Activated naive CD8-positive, alpha-beta T cell treated with anti-CD3 and anti-CD28 coated beads, Interleukin-2, amount 50 U/mL, for 24 hours (primary cell): Measurements from ENCODE around the gene TRIOBP.
"Not testable (repeated sequence)": the region's sequence is repeated elsewhere in the genome, so short reads cannot be mapped to it uniquely, and the experiment has no call there.

ENCODE experiments used
- ATAC-seq: fragments of 150-1000 bp; cut with Tn5 transposase; one replicate; pipeline ENCODE4 v1.10.0; 2021
- DNase-seq: peaks from one replicate; pipeline ENCODE4 v3.0.0; 2021
- H3K27ac Mint-ChIP-seq: one replicate; pipeline ENCODE4 v1.8.0; 2021; ENCODE audit warnings: mild to moderate bottlenecking, mixed read lengths
- H3K27me3 Mint-ChIP-seq: one replicate; pipeline ENCODE4 v1.8.0; 2021; ENCODE audit warnings: mixed read lengths
- H3K36me3 Mint-ChIP-seq: one replicate; pipeline ENCODE4 v1.8.0; 2021; ENCODE audit warnings: low read depth, mixed read lengths
- H3K4me1 Mint-ChIP-seq: one replicate; pipeline ENCODE4 v1.8.0; 2021; ENCODE audit warnings: mixed read lengths
- H3K4me3 Mint-ChIP-seq: one replicate; pipeline ENCODE4 v1.8.0; 2021; ENCODE audit warnings: mild to moderate bottlenecking, moderate library complexity, mixed read lengths
- H3K9me3 Mint-ChIP-seq: one replicate; pipeline ENCODE4 v1.8.0; 2021; ENCODE audit warnings: mixed read lengths

The TRIOBP gene

DNA sequence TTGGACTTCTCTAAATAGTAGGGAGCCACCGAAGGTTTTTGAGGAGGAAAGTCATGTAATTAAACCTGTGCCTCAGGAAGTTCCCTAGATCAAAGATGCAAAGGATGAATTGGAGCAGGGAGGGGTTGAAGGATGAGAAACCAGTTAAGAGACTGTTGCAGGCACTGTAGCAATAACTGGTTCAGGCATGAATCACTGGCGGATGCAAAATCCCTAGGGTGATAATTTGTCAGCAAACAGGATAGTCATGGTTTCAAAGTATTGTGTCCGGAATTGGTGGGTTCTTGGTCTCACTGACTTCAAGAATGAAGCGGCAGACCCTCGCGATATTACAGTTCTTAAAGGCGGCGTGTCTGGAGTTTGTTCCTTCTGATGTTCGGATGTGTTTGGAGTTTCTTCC, 19.9 kb downstream of the TRIOBP start:
- H3K4me3 Mint-ChIP-seq: no peak overlapping the region

GRCh38 chr22:37717235-37717634, 20.4 kb downstream of the TRIOBP start:
- H3K9me3 Mint-ChIP-seq, DNase-seq, H3K4me3 Mint-ChIP-seq, ATAC-seq, H3K27me3 Mint-ChIP-seq, H3K4me1 Mint-ChIP-seq, H3K27ac Mint-ChIP-seq, H3K36me3 Mint-ChIP-seq: not testable (repeated sequence)

More for the DNA sequence above, 19.9 kb downstream of the TRIOBP start:
- Mint-ChIP-seq H3K4me1 (no peaks in the 10 kb centered on the region), H3K9me3 (no peaks in the 10 kb centered on the region), H3K27ac (no peak overlapping the region), H3K27me3 (no peaks in the 10 kb centered on the region), H3K36me3 (no peaks in the 10 kb centered on the region)
- ATAC-seq (no peak), DNase-seq (no peak)

- DNase-seq, H3K27ac Mint-ChIP-seq, H3K36me3 Mint-ChIP-seq, H3K27me3 Mint-ChIP-seq, H3K9me3 Mint-ChIP-seq, ATAC-seq, H3K4me3 Mint-ChIP-seq, H3K4me1 Mint-ChIP-seq: not testable (repeated sequence)
These were observed 21.0 kb downstream of the TRIOBP start for GRCh38 chr22:37717746-37718305.

- ATAC-seq: no peak
- DNase-seq: no peak
- Mint-ChIP-seq H3K4me3 (no peak overlapping the region), H3K27ac (no peak overlapping the region), H3K36me3 (peaks cover 3% of the 10 kb centered on the region), H3K9me3 (no peaks in the 10 kb centered on the region), H3K27me3 (no peaks in the 10 kb centered on the region), H3K4me1 (no peaks in the 10 kb centered on the region)
These were observed 28.8 kb downstream of the TRIOBP start for GRCh38 chr22:37725551-37726240.

DNA sequence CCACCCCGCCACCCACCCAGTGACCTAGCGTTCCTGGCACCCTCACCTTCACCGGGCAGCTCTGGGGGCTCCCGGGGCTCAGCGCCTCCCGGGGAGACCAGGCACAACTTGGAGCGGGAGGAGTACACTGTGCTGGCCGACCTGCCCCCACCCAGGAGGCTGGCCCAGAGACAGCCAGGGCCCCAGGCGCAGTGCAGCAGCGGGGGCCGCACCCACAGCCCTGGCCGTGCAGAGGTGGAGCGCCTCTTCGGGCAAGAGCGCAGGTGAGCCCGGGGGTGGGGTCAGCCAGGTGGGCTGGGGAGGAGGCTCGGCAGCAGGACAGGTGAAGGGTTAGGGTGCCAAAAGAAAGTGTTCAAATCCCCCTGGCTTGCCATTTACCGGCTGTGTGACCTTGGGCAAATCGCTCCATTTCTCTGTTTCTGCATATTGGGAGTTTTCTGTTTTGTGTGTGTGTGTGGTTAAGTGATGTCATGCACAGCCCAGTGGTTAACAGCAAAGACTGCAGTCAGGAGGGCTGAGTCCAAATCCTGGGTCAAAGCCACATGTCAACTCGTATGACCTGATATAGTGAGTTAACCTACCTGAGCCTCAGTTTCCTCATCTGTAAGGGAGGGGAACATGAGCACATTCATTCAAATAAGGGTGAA, 29.5 kb downstream of the TRIOBP start:
- Mint-ChIP-seq H3K4me3 (no peak overlapping the region), H3K9me3 (no peaks in the 10 kb centered on the region), H3K4me1 (no peaks in the 10 kb centered on the region), H3K27ac (no peak overlapping the region), H3K36me3 (peaks cover 3% of the 10 kb centered on the region), H3K27me3 (no peaks in the 10 kb centered on the region)
- DNase-seq (no peak), ATAC-seq (peak; percentile 28)

- Mint-ChIP-seq H3K36me3 (peaks cover under 1% of the 10 kb centered on the region), H3K4me1 (no peaks in the 10 kb centered on the region), H3K9me3 (no peaks in the 10 kb centered on the region), H3K27me3 (no peaks in the 10 kb centered on the region), H3K4me3 (no peak overlapping the region), H3K27ac (no peak overlapping the region)
- DNase-seq (no peak), ATAC-seq (no peak)
These were observed 31.8 kb downstream of the TRIOBP start for GRCh38 chr22:37728620-37729019.

- DNase-seq: no peak
- no peaks in the 10 kb centered on the region for H3K36me3 Mint-ChIP-seq
- no peaks in the 10 kb centered on the region for H3K9me3 Mint-ChIP-seq
- H3K27me3 Mint-ChIP-seq: no peaks in the 10 kb centered on the region
- no peaks in the 10 kb centered on the region for H3K4me1 Mint-ChIP-seq
- H3K4me3 Mint-ChIP-seq: no peak overlapping the region
- no peak for ATAC-seq
- H3K27ac Mint-ChIP-seq: no peak overlapping the region
These were observed 35.1 kb downstream of the TRIOBP start for GRCh38 chr22:37731804-37732471.

DNA sequence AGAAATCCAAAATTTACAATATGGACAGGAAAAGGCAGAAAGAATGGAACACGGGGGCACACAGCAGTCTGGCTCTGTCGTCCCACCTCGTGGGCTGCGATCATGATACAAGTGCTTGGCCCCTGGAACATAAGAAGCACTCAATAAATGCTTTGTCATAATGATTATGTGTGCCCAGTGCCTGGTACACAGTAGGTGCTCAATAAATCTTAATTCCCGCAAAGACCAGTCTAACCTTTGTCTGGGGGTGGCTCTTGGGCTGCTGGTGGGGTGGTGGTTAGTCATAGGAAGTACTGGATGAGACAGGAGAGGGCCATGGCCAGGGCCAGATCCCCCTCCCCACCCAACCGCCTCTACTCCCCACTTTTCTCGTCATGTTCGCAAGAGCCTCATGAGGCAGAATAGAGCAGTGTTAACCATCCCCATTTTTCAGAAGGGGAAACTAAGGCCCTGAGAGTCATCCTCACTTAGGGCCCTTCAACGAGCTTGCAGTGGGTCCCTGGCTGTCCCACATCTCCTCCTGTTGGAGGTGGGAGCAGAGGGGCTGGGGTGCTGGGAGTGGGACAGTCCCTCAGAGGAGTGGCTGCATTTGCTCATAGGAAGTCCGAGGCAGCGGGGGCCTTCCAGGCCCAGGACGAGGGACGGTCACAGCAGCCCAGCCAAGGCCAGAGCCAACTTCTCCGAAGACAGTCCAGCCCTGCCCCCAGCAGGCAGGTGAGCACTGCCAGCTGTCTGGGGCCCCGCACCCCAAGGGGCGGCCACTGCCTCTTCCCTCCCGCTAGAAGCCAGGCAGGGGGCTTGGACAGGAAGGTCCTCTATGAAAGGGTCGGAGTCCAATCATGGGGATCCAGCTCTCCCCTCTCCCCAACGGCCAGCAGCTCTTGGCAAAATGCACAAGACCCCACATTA, 36.1 kb downstream of the TRIOBP start:
- no peak for DNase-seq
- Mint-ChIP-seq H3K27ac (no peak overlapping the region), H3K4me3 (no peak overlapping the region), H3K27me3 (no peaks in the 10 kb centered on the region), H3K4me1 (no peaks in the 10 kb centered on the region), H3K36me3 (no peaks in the 10 kb centered on the region), H3K9me3 (no peaks in the 10 kb centered on the region)
- no peak for ATAC-seq

DNA sequence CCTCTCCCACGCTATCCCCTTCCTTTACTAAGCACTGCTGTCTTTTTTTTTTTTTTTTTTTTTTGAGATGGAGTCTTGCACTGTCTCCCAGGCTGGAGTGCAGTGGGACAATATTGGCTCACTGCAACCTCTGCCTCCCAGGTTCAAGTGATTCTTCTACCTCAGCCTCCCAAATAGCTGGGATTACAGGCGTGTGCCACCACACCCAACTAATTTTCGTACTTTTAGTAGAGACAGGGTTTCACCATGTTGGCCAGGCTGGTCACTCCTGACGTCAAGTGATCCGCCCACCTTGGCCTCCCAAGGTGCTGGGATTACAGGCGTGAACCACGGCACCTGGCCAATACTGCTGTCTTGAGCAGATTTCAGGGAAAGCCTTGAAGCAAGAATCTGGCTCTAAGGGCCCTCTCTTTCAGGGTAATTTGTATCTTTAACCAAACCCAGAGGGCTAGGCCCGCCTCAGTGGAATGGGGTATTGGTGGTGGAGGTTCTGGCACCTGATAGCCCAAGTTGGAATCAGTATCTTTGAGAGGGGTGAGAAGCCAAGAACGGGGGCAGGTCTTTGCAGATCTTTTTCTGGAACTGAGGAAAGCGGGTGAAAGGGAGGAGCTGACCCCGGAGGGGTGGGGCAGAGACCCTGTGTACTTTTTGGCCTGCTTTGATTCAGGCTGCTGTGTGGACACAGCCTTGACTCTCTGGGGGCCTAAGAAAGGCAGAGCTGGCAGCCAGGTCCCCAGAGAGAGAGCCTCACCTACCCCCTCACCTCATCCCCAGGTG, 37.0 kb downstream of the TRIOBP start:
- DNase-seq (no peak), ATAC-seq (no peak)
- Mint-ChIP-seq H3K4me3 (no peak overlapping the region), H3K4me1 (no peaks in the 10 kb centered on the region), H3K36me3 (no peaks in the 10 kb centered on the region), H3K27ac (no peak overlapping the region), H3K27me3 (peaks cover 4% of the 10 kb centered on the region), H3K9me3 (no peaks in the 10 kb centered on the region)

GRCh38 chr22:37734402-37734700, 37.5 kb downstream of the TRIOBP start:
- H3K27ac Mint-ChIP-seq: no peak overlapping the region

GRCh38 chr22:37734964-37735451, 38.2 kb downstream of the TRIOBP start:
- no peaks in the 10 kb centered on the region for H3K36me3 Mint-ChIP-seq
- peaks cover 3% of the 10 kb centered on the region for H3K4me1 Mint-ChIP-seq
- no peak overlapping the region for H3K27ac Mint-ChIP-seq
- ATAC-seq (no peak), DNase-seq (no peak)
- no peaks in the 10 kb centered on the region for H3K9me3 Mint-ChIP-seq
- H3K27me3 Mint-ChIP-seq: peaks cover 4% of the 10 kb centered on the region
- H3K4me3 Mint-ChIP-seq: no peak overlapping the region

More at GRCh38 chr22:37734402-37734700, 37.5 kb downstream of the TRIOBP start:
- Mint-ChIP-seq H3K9me3 (no peaks in the 10 kb centered on the region), H3K4me3 (no peak overlapping the region), H3K27me3 (peaks cover 4% of the 10 kb centered on the region), H3K4me1 (no peaks in the 10 kb centered on the region), H3K36me3 (no peaks in the 10 kb centered on the region)
- ATAC-seq (no peak), DNase-seq (no peak)

- no peaks in the 10 kb centered on the region for H3K9me3 Mint-ChIP-seq
- H3K27me3 Mint-ChIP-seq: peaks cover 4% of the 10 kb centered on the region
- no peaks in the 10 kb centered on the region for H3K36me3 Mint-ChIP-seq
- no peak overlapping the region for H3K4me3 Mint-ChIP-seq
- H3K27ac Mint-ChIP-seq: no peak overlapping the region
- no peak for ATAC-seq
- no peak for DNase-seq
- H3K4me1 Mint-ChIP-seq: peaks cover 30% of the 10 kb centered on the region
These were observed 42.2 kb downstream of the TRIOBP start for GRCh38 chr22:37739035-37739434.

GRCh38 chr22:37739611-37740049, 42.8 kb downstream of the TRIOBP start:
- Mint-ChIP-seq H3K27ac (no peak overlapping the region), H3K36me3 (no peaks in the 10 kb centered on the region)

More at GRCh38 chr22:37739611-37740049, 42.8 kb downstream of the TRIOBP start:
- Mint-ChIP-seq H3K9me3 (no peaks in the 10 kb centered on the region), H3K27me3 (peaks cover 4% of the 10 kb centered on the region), H3K4me3 (no peak overlapping the region), H3K4me1 (peaks cover 33% of the 10 kb centered on the region)
- DNase-seq: no peak
- ATAC-seq: no peak
